Pons (tissue), 1 donor: Measurements from ENCODE around the gene PSORS1C1.

Experiments
- DNase-seq: peaks from one replicate; pipeline ENCODE4 v3.0.0-alpha.2; 2016; ENCODE audit warnings: low spot score

Gene PSORS1C1

GRCh38 chr6:31096215-31096614 is 18.4 kb upstream of the PSORS1C1 start:
- DNase-seq = no peak

DNA sequence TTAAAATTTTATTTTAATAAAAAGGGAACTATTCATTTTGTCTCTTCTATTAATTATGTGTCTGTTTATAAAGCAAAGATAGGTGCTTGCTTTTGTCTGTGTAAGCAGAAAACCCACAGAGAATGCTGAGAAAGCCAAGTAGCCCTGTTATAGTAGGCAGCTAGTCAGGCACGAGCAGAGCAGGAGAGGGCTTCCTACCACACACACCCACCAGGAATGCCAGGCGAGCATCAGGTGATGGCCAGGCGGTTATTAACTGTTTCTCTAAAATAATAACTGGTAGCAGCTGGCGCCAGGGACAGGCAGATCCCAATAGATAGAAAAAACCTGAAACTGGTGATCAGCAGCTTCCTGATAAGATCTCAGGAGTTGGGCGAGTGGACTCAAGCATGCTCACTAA is 17.9 kb upstream of the PSORS1C1 start:
- no peak for DNase-seq

DNA sequence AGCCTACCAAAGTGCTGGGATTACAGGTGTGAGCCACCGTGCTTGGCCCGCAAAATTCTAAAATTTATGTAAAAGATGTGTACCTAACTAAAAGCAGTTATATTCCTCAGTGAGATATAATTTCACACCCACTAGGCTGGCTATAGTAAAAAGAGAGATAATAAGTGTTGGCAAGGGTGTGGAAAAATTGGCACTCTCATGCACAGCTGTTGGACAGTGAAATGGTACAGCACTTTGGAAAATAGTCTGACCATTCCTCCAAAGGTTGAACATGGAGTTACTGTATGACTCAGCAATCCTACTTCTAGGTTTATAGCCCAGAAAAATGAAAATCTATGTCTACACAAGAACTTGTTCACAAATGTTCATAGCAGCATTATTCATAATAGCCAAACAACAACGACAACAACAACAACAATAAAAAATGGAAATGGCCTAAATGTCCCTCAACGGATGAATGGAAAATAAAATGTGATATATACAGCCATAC is 16.1 kb upstream of the PSORS1C1 start:
- no peak for DNase-seq

- no peak for DNase-seq
These were observed 11.5 kb upstream of the PSORS1C1 start for GRCh38 chr6:31103136-31103535.

DNA sequence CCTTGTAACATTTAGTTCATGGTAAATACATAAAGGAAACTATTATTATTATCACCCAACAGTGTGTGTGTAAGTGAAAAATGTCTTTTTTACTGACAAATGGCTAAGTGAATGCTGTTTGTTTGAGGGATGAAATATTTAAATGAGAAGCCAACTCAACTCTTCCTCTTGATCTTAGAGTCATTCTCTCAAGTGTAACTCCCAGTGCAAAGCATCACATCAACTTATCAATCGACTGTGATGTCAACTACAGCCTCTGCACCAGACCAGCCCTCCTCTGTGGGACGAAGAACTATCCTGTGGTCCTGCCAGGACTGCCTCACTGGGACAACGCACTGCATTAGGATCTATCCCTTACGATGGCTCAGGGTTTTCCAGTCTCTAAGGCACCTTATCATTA is 7.5 kb upstream of the PSORS1C1 start:
- no peak for DNase-seq

DNA sequence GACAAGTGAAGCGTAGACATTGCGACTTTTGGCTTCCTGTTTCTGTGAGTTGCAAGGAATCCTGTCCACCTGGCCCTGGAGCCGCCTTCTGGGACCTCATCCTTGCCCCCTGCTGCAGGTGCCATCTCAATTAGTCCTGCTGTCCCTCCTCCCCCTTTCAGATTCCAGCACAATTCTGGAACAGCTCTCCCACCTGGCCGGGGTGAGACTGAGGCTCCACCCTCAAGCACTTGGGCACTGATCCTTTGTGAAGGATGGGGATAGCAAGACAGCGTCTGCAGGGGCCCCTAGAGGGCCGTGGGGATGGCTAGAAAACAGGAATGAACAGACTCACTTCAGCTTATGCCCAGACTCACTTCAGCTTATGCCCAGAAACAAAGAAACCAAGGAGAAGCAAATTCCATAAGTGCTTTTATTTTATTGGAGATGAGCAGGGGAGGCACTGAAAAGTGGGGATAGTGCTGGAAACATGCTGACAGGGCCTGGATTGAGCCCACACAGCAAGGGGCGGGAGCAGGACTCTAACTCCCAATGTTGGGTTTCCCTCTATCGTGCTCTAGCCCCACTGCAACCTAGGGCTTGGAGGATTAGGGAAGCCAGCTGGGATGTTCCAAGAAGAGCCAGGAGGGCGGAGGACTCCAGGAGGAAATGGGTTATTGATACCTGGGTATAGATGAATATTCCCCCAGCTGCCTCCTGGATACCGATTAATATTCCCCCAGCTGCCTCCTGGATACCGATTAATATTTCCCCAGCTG is 3.6 kb upstream of the PSORS1C1 start:
- no peak for DNase-seq

GRCh38 chr6:31111712-31112111 is 2.9 kb upstream of the PSORS1C1 start:
- DNase-seq = no peak

- DNase-seq = no peak
These were observed 2.1 kb upstream of the PSORS1C1 start, which contains the start of gene C6orf15 for GRCh38 chr6:31112478-31112877. TSS of gene C6orf15 (minus strand) at chr6:31112575. CDS start at chr6:31112555, 20 bp downstream.

- DNase-seq = no peak
These were observed 599 bp upstream of the PSORS1C1 start for GRCh38 chr6:31113861-31114540.

GRCh38 chr6:31114970-31115849 is 610 bp downstream of the PSORS1C1 start:
- peak; percentile 85 for DNase-seq

GRCh38 chr6:31115941-31116560 is 1.5 kb downstream of the PSORS1C1 start:
- DNase-seq = no peak

GRCh38 chr6:31116661-31117385 is 2.2 kb downstream of the PSORS1C1 start:
- no peak for DNase-seq

DNA sequence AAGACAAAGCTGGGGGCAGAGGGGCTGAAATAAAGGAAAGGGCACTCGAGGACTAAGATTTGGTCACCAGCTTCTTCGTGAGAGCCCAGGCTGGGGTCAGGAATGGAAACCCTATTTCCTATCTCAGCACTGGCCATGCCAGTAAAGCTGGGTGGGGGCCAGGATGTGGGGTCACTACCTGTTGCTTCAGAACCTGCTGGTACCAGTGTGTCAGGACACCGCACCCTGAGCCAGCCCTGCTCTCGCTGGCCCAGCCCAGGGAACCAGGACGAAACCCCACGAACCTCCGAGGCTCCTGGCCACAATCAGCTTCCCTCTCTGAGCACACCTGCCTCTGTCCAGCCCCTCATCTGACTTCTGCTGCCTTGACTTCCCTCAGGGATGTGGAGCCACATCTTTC is 3.6 kb downstream of the PSORS1C1 start:
- DNase-seq = no peak

DNA sequence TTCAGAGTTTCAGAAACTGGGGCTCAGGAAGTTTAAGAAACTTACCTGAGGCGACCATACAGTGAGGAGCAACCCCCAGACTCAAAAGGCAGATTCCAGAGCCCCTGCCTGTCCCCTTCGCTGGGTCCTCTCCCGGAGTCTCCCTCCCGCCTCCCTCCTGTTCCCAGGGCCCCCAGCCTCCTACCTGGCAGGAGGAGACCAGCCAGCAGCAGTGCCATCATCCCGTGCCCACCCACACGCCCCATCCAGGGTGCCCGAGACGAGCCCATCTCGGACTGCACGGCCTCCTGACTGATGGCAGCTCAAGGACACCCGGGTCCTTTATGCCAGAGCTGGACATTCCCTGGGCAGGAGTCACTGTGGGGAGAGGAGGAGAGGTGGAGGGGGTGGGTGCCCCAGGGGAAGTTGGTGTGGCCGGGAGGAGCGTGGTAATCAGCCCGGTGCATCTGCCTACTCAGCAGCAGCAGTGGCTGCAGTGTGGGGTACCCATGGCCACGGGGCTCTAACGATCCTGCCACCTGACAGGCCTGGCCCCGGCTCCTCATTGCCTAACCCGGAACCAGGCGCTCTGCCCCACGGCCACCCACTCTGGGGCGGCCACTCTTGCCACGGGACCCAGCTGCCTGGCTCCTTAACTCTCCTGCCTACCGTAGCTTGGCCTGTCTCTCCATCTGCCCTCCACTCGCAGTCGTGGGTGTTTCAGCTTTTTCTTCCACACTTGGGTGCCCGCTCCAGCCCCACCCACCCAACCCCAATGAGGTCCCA is 5.7 kb downstream of the PSORS1C1 start, which contains the start of gene CDSN:
TSS of gene CDSN (minus strand) at position 296 of the 765 bp plus-strand sequence. CDS start at position 269, 27 bp downstream.
- no peak for DNase-seq

DNA sequence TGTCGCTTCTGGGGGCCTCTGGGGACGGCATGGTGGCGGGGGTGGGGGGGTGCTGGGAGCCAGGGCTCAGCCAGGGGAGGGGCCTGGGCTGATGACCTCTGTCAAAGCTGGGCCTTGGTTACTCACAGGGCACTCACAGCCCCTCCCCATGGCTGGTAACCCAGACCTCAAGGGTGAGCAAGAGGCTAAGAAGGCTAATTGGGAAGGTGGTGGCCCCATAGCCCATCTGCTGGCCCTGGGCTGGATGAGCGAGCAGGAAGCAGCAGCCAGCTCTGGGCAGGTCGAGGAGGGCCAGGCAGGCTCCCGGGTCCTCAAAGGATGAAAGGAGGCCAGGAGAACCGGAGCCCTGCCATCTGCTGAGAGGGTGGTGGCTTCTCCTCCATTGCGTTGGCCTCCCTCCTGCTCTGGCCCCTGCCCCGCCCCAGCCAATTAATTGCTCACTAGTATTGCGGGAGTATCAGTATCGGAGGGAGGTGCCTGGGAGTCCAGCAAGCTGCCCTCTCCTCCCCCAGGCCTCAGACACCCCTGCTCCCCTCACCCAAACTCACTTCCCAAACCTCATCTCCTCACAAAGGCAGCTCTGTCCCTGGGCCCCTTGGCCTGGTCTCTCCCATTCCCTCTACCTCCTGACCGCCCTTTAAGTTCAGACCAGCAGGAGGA is 6.7 kb downstream of the PSORS1C1 start:
- no peak for DNase-seq

- peak; percentile 35 for DNase-seq
These were observed 8.4 kb downstream of the PSORS1C1 start for GRCh38 chr6:31122791-31123706.

DNA sequence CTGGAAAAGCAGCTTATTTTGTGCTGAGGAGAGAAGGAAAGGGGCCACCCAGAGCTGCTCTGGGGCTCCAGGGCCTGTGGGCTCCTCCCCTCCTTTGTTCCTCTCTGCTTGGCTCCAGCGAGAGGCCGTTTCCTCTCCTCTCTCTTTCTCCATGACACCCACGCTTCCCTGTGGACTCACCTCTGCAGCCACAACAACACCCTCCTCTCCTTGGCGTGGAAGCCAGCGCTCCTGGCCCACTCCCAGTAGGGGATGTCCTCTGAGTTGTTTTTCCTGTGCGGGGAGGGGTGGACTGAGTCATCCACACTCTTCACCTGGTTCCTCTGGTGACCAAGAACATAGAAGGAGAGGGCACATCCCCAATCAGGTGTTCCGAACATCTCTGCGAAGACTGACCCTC is 10.6 kb downstream of the PSORS1C1 start:
- no peak for DNase-seq

DNA sequence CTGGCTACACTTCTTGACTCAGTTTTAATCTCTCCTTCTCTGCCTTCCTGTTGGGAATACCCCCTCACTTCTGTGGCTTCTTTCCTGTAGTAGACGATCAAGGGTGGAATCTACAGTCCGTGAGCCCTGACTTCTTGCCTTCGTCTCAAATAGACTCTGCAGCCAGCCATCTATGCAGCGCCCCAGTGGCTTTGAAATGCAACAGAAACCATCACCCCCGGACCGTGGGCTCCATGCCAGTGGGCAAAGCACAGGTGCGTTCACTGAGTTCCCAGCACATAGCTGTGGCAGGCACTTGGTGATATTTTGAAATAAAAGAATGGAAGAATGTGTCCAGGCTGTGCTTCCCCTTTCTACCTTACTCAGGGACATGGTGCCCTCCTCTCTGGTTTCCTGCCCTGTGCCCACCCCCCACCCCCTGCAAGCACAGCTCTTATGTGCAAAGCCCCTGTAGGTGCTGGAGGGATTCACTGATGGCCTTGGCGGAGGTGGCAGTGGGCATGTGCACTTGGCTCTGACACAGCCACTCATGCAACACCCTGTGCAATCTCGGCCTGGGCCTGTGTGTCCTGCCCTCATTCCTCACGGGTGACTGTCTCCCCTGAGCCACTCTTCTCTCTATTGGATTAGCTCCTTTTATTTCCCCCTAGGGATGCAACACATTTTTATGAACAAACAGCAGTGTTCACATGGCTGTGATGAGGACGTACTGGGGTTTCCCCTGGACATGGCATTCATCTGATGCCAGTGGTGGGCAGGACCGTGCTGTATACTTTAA is 11.2 kb downstream of the PSORS1C1 start:
- DNase-seq = no peak
